Astrocyte (in vitro differentiated cells and primary cell): Measurements from ENCODE around the gene IL21R.

Experiments used
- CTCF ChIP-seq: IDR thresholded peaks from 2 replicates; pipeline ENCODE4 v1.5.1; 2011; ENCODE audit warnings: low read depth, mild to moderate bottlenecking, inconsistent platforms, low read length, moderate library complexity; ENCODE audit not compliant: insufficient read depth
- EZH2 ChIP-seq: IDR thresholded peaks from 2 replicates; pipeline ENCODE4 v1.6.1; 2012; ENCODE audit warnings: mild to moderate bottlenecking, low read length, inconsistent platforms; ENCODE audit not compliant: insufficient read depth

GRCh38 chr16:27460663-27461482 is 58.9 kb downstream of the IL21R start:
- no peak for TF ChIP-seq CTCF
- no peak for TF ChIP-seq EZH2
